ENCODE data around the gene TNFRSF17. TPM values are rescaled to one million over a fixed set of nuclear protein-coding genes. Genes with fewer than 3 reads are reported as not detected.

TNFRSF17 gene
- total and polyA plus RNA-seq, 2 donors (not counting 3 experiments of a cell fraction or from before 2014, with no cell fraction given): not detected

GRCh38 chr16:11973070-11973469, 8.1 kb downstream of the TNFRSF17 start:
- H3K27ac ChIP-seq (ENCODE audit: insufficient read depth, low read depth, low read length): no peak overlapping the region
- H3K79me2 ChIP-seq (ENCODE audit: control insufficient read depth, insufficient read depth, low read length): peaks cover 7% of the 10 kb centered on the region
- no peak for FAIRE-seq
- H3K9me3 ChIP-seq (replicated peaks; ENCODE audit: control insufficient read depth, insufficient read depth, low read length): no peaks in the 10 kb centered on the region
- ChIA-PET POLR2A (interaction anchor here (0.6 kb wide), 1 partner anchor 21 kb away, joined by 4 read pairs; no protein-coding TSS in a partner anchor), CTCF (interaction anchor here (0.7 to 3.0 kb wide), 3 partner anchors 22 to 285 kb away, joined by 3 to 31 read pairs (median 4); no protein-coding TSS in a partner anchor)
- H3K9ac ChIP-seq (replicated peaks; ENCODE audit: extremely low read depth, insufficient read depth, low read length): no peak overlapping the region
- intact Hi-C loops (cut with micrococcal nuclease) (no loop called here), dilution Hi-C loops (cut with MboI; ENCODE audit: extremely low pct_ligation_motif_present, low sequenced_read_pairs) (no loop called here)
- no peaks in the 10 kb centered on the region for H3K36me3 ChIP-seq (ENCODE audit: control insufficient read depth in 2 of 2, extremely low read depth in 1 of 2, insufficient read depth in 2 of 2, low read length in 2 of 2)
- H3K4me2 ChIP-seq (ENCODE audit: insufficient read depth, low read length): no peak overlapping the region
- H3K27me3 ChIP-seq (ENCODE audit: control insufficient read depth in 2 of 2, insufficient read depth in 2 of 2, low read length in 2 of 2): no peaks in the 10 kb centered on the region
- no peak for DNase-seq (ENCODE audit: low read depth, low spot score)
- no peaks in the 10 kb centered on the region for H3K9me1 ChIP-seq (replicated peaks; ENCODE audit: control insufficient read depth, extremely low read depth, insufficient read depth, low read length)
- H2AFZ ChIP-seq (ENCODE audit: low read depth, low read length): no peak overlapping the region
- H3K4me1 ChIP-seq (ENCODE audit: control insufficient read depth, extremely low read depth, insufficient read depth, low read length): peaks cover 14% of the 10 kb centered on the region
- H3K4me3 ChIP-seq (replicated peaks in 1 of 3; ENCODE audit: insufficient read depth in 1 of 3, low read depth in 1 of 3, low read length in 3 of 3): no peak overlapping the region
- no peak for TF ChIP-seq GATA2 (IDR thresholded peaks at IDR 0.05; ENCODE audit: insufficient read depth, insufficient read length, low read depth, low read length)
- TF ChIP-seq MYC (IDR thresholded peaks at IDR 0.05; ENCODE audit: low read depth, low read length): no peak
- no peak for TF ChIP-seq EZH2 (IDR thresholded peaks at IDR 0.05; ENCODE audit: borderline replicate concordance, low read depth, low read length, severe bottlenecking)
- TF ChIP-seq JUN (IDR thresholded peaks at IDR 0.05; ENCODE audit: borderline replicate concordance, insufficient read depth, insufficient read length, low read depth): no peak
- no peak for TF ChIP-seq POLR2AphosphoS5 (IDR thresholded peaks at IDR 0.05; ENCODE audit: insufficient read depth, low read depth, low read length)
- TF ChIP-seq FOS (IDR thresholded peaks at IDR 0.05; ENCODE audit: borderline replicate concordance, insufficient read depth, low read length): no peak
- no peak for TF ChIP-seq CTCF (IDR thresholded peaks at IDR 0.05; ENCODE audit: extremely low read depth in 1 of 2, insufficient read depth in 1 of 2, low read depth in 1 of 2, low read length in 2 of 2)
- TF ChIP-seq MAX (IDR thresholded peaks at IDR 0.05; ENCODE audit: insufficient read depth, insufficient read length): no peak
- TF ChIP-seq POLR2A (IDR thresholded peaks at IDR 0.05; ENCODE audit: low read depth, low read length): no peak
- no TSS peak for BruUV-seq (replicated peaks)
- no peaks in the 10 kb centered on the region for H4K20me1 ChIP-seq (replicated peaks; ENCODE audit: control insufficient read depth, extremely low read depth, insufficient read depth, low read length)
